GM19035 (cell line): Measurements from ENCODE around the gene UBALD2.

Experiments
- ATAC-seq: cut with Tn5 transposase; IDR thresholded peaks from one replicate; pipeline ENCODE4 v1.9.1; 2021; ENCODE audit not compliant: unreplicated experiment

UBALD2 gene

DNA sequence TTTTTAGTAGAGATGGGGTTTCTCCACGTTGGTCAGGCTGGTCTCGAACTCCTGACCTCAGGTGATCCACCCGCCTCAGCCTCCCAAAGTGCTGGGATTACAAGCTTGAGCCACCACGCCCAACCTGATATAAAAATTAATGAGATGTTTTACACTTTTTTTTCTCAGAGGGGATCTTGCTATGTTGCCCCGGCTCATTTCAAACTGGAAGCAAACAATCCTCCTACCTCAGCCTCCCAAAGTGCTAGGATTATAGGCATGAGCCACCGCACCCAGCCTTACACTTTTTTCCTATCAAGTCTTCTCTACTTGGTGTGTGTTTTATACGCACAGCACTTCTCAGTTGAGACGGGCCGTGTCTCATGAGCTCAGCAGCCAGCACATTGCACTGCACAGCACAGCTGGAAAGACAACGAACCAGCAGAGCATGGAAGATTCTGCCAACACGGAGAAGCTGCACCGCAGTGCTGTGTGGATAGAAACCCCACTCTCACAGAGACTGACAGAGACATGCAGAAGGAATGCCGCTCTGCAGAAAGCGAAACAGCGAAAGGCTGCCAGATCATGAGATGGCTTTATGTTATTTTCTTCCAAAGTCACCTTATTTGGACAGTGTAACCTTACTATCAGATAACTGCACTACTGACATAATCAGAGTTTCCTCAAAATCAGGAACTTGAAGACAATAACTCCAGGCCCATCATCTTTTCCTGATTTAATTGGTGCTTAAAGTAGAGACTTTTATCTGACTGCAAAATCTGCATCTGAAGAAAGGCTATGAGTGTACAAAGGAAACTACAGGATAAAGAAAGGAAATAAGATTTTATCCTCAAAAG lies 49.5 kb downstream of the UBALD2 start:
- ATAC-seq, result no peak

DNA sequence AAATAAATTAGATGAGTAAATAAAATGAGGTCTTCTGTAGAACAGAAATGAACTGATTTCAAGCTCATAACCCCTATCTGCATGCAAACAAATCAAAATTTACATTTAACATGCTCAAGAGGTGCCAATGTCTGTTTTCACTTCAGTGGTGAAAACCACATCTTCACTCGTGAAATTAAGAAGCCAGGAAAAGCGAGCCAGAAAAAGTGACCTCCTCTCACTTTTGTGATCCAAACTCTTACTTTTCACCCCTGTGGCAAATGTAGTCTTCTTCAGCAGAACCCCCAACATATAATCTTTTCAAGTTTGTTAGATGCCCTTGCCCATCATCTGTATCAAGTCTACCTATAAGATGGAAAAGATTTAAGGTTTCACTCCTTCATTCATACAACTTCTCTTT lies 52.4 kb downstream of the UBALD2 start:
- ATAC-seq, result no peak

- no peak for ATAC-seq
Observed at GRCh38 chr17:76318586-76318985, 53.4 kb downstream of the UBALD2 start.
